HUDEP-2 (cell line): ENCODE measurements around the gene LRP11.
A peak's percentile ranks its signal among the peaks of the same experiment; 100 is the strongest.
"Not testable (repeated sequence)": the region's sequence is repeated elsewhere in the genome, so short reads cannot be mapped to it uniquely, and the experiment has no call there.

Source experiments
- DNase-seq, 76 experiments: peaks; one replicate each; lab custom pipeline; 2025; ENCODE audit not compliant: unreplicated experiment in 76 of 76; lab: John Stamatoyannopoulos, UW

LRP11 gene

GRCh38 chr6:149898966-149899365, 34.8 kb upstream of the LRP11 start:
- DNase-seq: no peak

GRCh38 chr6:149897855-149898744, 33.9 kb upstream of the LRP11 start, which contains the start of gene RAET1E:
RAET1E (minus strand) TSS chr6:149898113; CDS start chr6:149890901, 7,212 bp downstream.
- DNase-seq: peak in 1 of 76 experiments; percentile 42

GRCh38 chr6:149897015-149897697, 33.0 kb upstream of the LRP11 start:
- peak in 2 of 76 experiments; percentile 19 to 27 for DNase-seq

- no peak for DNase-seq
Measured at GRCh38 chr6:149896491-149896890, 32.3 kb upstream of the LRP11 start.

GRCh38 chr6:149895833-149896271, 31.7 kb upstream of the LRP11 start:
- DNase-seq: peak in 67 of 76 experiments; percentile 17 to 89 (median 68)

- DNase-seq: no peak
Measured at GRCh38 chr6:149895048-149895590, 31.0 kb upstream of the LRP11 start.

- not testable (repeated sequence) for DNase-seq
Measured at GRCh38 chr6:149891864-149892263, 27.7 kb upstream of the LRP11 start.

GRCh38 chr6:149891259-149891658, 27.1 kb upstream of the LRP11 start:
- DNase-seq: no peak

GRCh38 chr6:149890629-149891045, 26.5 kb upstream of the LRP11 start:
- DNase-seq: no peak

GRCh38 chr6:149889326-149889725, 25.2 kb upstream of the LRP11 start:
- DNase-seq: no peak

- no peak for DNase-seq
Measured at GRCh38 chr6:149888659-149889058, 24.5 kb upstream of the LRP11 start.

GRCh38 chr6:149888093-149888492, 23.9 kb upstream of the LRP11 start:
- no peak for DNase-seq

GRCh38 chr6:149887343-149887742, 23.2 kb upstream of the LRP11 start:
- peak in 8 of 76 experiments; percentile 10 to 45 (median 20) for DNase-seq

GRCh38 chr6:149885888-149886287, 21.7 kb upstream of the LRP11 start:
- no peak for DNase-seq

GRCh38 chr6:149884617-149885016, 20.5 kb upstream of the LRP11 start:
- no peak for DNase-seq

GRCh38 chr6:149884215-149884614, 20.1 kb upstream of the LRP11 start:
- DNase-seq: no peak

GRCh38 chr6:149881860-149882259, 17.7 kb upstream of the LRP11 start:
- no peak for DNase-seq

- no peak for DNase-seq
Measured at GRCh38 chr6:149881066-149881766, 17.1 kb upstream of the LRP11 start.

GRCh38 chr6:149877659-149878058, 13.5 kb upstream of the LRP11 start:
- DNase-seq: no peak

GRCh38 chr6:149876241-149876933, 12.2 kb upstream of the LRP11 start:
- DNase-seq: no peak
